KOPT-K1 (cell line): ENCODE data around the gene IGF2BP3.

Experiments used
- H3K27ac ChIP-seq: fragments of 200-600 bp; sonication (generic); 2 replicates; pipeline ENCODE4 v1.5.1; 2016; ENCODE audit warnings: antibody characterized with exemption, mild to moderate bottlenecking, low read depth, low read length; ENCODE audit not compliant: poor library complexity, severe bottlenecking
- H3K36me3 ChIP-seq: fragments of 200-600 bp; sonication (generic); 2 replicates; pipeline ENCODE4 v1.5.1; 2017; ENCODE audit warnings: antibody characterized with exemption, mild to moderate bottlenecking, low read length, moderate library complexity; ENCODE audit not compliant: insufficient read depth
- H3K9me3 ChIP-seq: fragments of 200-600 bp; sonication (generic); 2 replicates; pipeline ENCODE4 v1.5.1; 2017; ENCODE audit warnings: antibody characterized with exemption, low read length, mild to moderate bottlenecking; ENCODE audit not compliant: insufficient read depth, poor library complexity, severe bottlenecking

The IGF2BP3 gene

GRCh38 chr7:23383225-23383624 lies 87.1 kb downstream of the IGF2BP3 start:
- no peak overlapping the region for H3K27ac ChIP-seq
- no peaks in the 10 kb centered on the region for H3K9me3 ChIP-seq
- no peaks in the 10 kb centered on the region for H3K36me3 ChIP-seq

- Histone ChIP-seq H3K27ac (no peak overlapping the region), H3K9me3 (no peaks in the 10 kb centered on the region), H3K36me3 (no peaks in the 10 kb centered on the region)
Observed at GRCh38 chr7:23380961-23381360, 89.3 kb downstream of the IGF2BP3 start.

GRCh38 chr7:23380556-23380955 lies 89.7 kb downstream of the IGF2BP3 start:
- no peaks in the 10 kb centered on the region for H3K9me3 ChIP-seq
- H3K36me3 ChIP-seq: no peaks in the 10 kb centered on the region
- H3K27ac ChIP-seq: no peak overlapping the region

GRCh38 chr7:23378996-23379395 lies 91.3 kb downstream of the IGF2BP3 start:
- no peaks in the 10 kb centered on the region for H3K9me3 ChIP-seq
- H3K36me3 ChIP-seq: no peaks in the 10 kb centered on the region

GRCh38 chr7:23377134-23377533 lies 93.2 kb downstream of the IGF2BP3 start:
- H3K27ac ChIP-seq: no peak overlapping the region
- no peaks in the 10 kb centered on the region for H3K9me3 ChIP-seq
- H3K36me3 ChIP-seq: no peaks in the 10 kb centered on the region

More at GRCh38 chr7:23378996-23379395, 91.3 kb downstream of the IGF2BP3 start:
- no peak overlapping the region for H3K27ac ChIP-seq

- H3K27ac ChIP-seq: no peak overlapping the region
- H3K36me3 ChIP-seq: no peaks in the 10 kb centered on the region
- no peaks in the 10 kb centered on the region for H3K9me3 ChIP-seq
Observed at GRCh38 chr7:23373151-23374004, 96.9 kb downstream of the IGF2BP3 start.

- no peaks in the 10 kb centered on the region for H3K9me3 ChIP-seq
- no peaks in the 10 kb centered on the region for H3K36me3 ChIP-seq
- no peak overlapping the region for H3K27ac ChIP-seq
Observed at GRCh38 chr7:23372611-23373010, 97.7 kb downstream of the IGF2BP3 start.

- no peak overlapping the region for H3K27ac ChIP-seq
- H3K9me3 ChIP-seq: no peaks in the 10 kb centered on the region
- no peaks in the 10 kb centered on the region for H3K36me3 ChIP-seq
Observed at GRCh38 chr7:23371654-23372053, 98.6 kb downstream of the IGF2BP3 start.

- Histone ChIP-seq H3K9me3 (no peaks in the 10 kb centered on the region), H3K36me3 (no peaks in the 10 kb centered on the region), H3K27ac (no peak overlapping the region)
Observed at GRCh38 chr7:23369695-23370404, 100.4 kb downstream of the IGF2BP3 start.

GRCh38 chr7:23369100-23369499 lies 101.2 kb downstream of the IGF2BP3 start:
- H3K36me3 ChIP-seq: no peaks in the 10 kb centered on the region
- H3K9me3 ChIP-seq: no peaks in the 10 kb centered on the region
- H3K27ac ChIP-seq: no peak overlapping the region

- H3K27ac ChIP-seq: no peak overlapping the region
- H3K36me3 ChIP-seq: no peaks in the 10 kb centered on the region
- H3K9me3 ChIP-seq: no peaks in the 10 kb centered on the region
Observed at GRCh38 chr7:23358152-23358674, 112.1 kb downstream of the IGF2BP3 start.

- H3K36me3 ChIP-seq: no peaks in the 10 kb centered on the region
- no peaks in the 10 kb centered on the region for H3K9me3 ChIP-seq
- H3K27ac ChIP-seq: no peak overlapping the region
Observed at GRCh38 chr7:23357190-23358093, 112.8 kb downstream of the IGF2BP3 start.

GRCh38 chr7:23356726-23357125 lies 113.6 kb downstream of the IGF2BP3 start:
- no peaks in the 10 kb centered on the region for H3K36me3 ChIP-seq
- no peak overlapping the region for H3K27ac ChIP-seq
- H3K9me3 ChIP-seq: no peaks in the 10 kb centered on the region

GRCh38 chr7:23356168-23356567 lies 114.1 kb downstream of the IGF2BP3 start:
- Histone ChIP-seq H3K36me3 (no peaks in the 10 kb centered on the region), H3K27ac (no peak overlapping the region), H3K9me3 (no peaks in the 10 kb centered on the region)

GRCh38 chr7:23353172-23353571 lies 117.1 kb downstream of the IGF2BP3 start:
- H3K36me3 ChIP-seq: no peaks in the 10 kb centered on the region
- no peak overlapping the region for H3K27ac ChIP-seq
- no peaks in the 10 kb centered on the region for H3K9me3 ChIP-seq
